Neural cell (in vitro differentiated cells): ENCODE data around the gene CYP4A22.

Source experiments
- CTCF ChIP-seq: fragments of 450-650 bp; IDR thresholded peaks from 2 replicates; pipeline ENCODE4 v1.5.1; 2014; ENCODE audit warnings: antibody characterized with exemption, mild to moderate bottlenecking, moderate library complexity; ENCODE audit not compliant: poor library complexity, severe bottlenecking
- EP300 ChIP-seq: fragments of 450-650 bp; conservative IDR thresholded peaks from 2 replicates; pipeline ENCODE4 v1.6.1; 2014; ENCODE audit warnings: antibody characterized with exemption, mild to moderate bottlenecking, moderate library complexity; ENCODE audit not compliant: poor library complexity, severe bottlenecking
- POLR2AphosphoS5 ChIP-seq: IDR thresholded peaks from 2 replicates; pipeline ENCODE4 v1.6.1; 2012
- SMC3 ChIP-seq: fragments of 450-650 bp; conservative IDR thresholded peaks from 2 replicates; pipeline ENCODE4 v1.6.1; 2014; ENCODE audit warnings: antibody characterized with exemption, mild to moderate bottlenecking, moderate library complexity; ENCODE audit not compliant: poor library complexity

- no peak for TF ChIP-seq CTCF
- TF ChIP-seq POLR2AphosphoS5 = no peak
- TF ChIP-seq EP300 = no peak
- no peak for TF ChIP-seq SMC3
Measured at GRCh38 chr1:47188791-47189785, 51.8 kb downstream of the CYP4A22 start.
